Measurements from ENCODE around the gene CDC40.

Gene CDC40

DNA sequence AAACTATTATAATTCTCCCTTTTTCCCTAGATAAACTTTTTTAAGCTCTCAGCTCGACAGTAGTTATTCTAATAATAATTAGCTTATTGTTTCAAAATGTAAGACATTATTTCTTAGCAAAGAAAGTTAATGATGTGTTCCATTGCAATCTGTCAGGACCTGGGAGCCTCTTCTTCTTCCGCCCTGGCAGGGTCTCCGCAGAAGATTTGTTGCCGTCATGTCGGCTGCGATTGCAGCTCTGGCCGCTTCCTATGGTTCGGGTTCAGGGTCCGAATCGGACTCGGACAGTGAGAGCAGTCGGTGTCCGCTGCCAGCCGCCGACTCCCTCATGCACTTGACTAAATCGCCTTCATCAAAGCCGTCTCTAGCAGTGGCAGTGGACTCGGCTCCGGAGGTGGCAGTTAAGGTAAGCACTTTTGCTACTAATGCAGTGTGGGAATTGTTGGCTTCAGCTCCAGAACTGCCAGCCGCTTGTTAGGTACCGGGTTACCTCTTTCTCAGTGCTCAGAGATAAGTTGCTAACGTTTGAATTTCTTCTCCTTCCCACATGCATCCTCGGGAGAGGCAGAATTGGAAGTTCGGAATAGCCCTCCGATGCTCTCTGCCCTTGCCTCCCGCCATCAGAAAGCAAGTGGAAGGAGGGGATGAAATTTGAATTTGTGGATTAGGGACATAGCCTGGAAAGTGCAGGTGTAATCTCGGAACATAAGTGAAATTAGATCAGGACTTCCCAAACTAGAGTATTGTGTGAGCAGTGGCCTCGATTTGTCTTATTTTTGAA, at the start of gene CDC40:
Gene CDC40, plus strand, starts transcription at position 200 of the 781 bp plus-strand sequence. Its CDS starts 18 bp downstream, at position 218.
- no peak for DNase-seq (ENCODE audit: low read depth, low spot score)
- peak within 1 kb of the TSS; percentile 100 for H3K4me3 ChIP-seq (ENCODE audit: low read length)
- no CpG with 5 or more reads among the region's 28 CpGs for whole genome bisulfite sequencing (ENCODE audit: insufficient coverage, insufficient read length)

DNA sequence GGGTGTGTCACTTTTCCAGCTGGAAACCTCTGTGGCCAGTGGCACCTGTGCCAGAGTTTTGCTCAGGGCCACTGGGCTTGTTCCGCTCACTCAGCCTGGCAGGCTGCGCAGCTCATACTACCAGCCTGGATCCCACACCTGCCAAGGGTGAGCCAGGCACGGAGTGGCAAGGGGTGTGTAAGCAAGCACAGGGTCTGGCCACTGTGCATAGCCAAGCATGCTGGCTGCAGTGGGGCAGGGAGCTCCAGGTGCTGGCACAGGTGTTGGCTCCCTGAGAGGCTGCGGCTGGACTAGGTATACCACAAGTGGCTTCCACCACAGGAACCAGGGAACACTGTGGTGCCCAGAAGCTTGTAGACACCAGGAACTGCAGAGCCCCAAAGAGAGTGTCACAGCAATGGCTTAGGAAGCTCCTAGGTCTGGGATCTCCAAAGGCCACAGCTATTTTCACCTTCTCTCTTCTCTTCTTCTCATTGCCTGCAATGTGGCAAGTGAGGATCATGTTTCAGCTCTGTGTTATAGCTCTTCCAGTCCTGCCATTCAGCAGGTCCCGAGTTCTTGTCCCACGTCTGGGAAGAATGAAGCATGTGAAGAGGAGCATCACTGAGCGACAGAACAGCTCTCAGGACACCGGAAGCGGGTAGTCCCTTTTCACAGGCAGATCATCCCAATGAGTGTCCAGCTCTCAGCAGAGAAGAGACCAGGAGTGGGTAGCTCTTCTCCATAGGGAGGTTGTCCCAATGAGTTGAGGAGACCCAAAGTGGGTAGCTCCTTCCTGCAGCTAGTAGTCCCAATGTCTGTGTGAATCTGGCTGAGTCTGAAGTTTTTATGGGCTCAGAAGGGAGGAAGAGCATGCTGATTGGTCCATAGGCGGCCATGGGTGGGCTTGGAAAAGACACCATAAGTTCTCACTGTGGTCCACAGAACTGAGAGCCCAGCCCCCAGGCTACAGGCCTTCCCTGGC, 42.0 kb upstream of the CDC40 start:
- no CpG with 5 or more reads among the region's 10 CpGs for WGBS (ENCODE audit: insufficient coverage, insufficient read length)
- no peak for DNase-seq (ENCODE audit: low read depth, low spot score)
- peaks cover 10% of the 10 kb centered on the region; the same call in 1 of the 2 replicates for H3K36me3 ChIP-seq (ENCODE audit: control insufficient read depth, insufficient read depth, low read length)
- H3K9me3 ChIP-seq (ENCODE audit: control insufficient read depth, insufficient read depth, low read length), result peaks cover 6% of the 10 kb centered on the region; the same call in 1 of the 2 replicates
- no peaks in the 10 kb centered on the region for H3K4me1 ChIP-seq (ENCODE audit: control insufficient read depth, insufficient read depth, low read length)
- H3K27ac ChIP-seq (ENCODE audit: low read length), result no peak overlapping the region
- no peaks in the 10 kb centered on the region for H3K27me3 ChIP-seq (ENCODE audit: control insufficient read depth, insufficient read depth, low read length)
- H3K4me3 ChIP-seq (ENCODE audit: low read length), result no peak overlapping the region

More for the DNA sequence above, at the start of gene CDC40:
- Histone ChIP-seq H3K27me3 (ENCODE audit: control insufficient read depth, insufficient read depth, low read length) (no peaks in the 10 kb centered on the region), H3K27ac (ENCODE audit: low read length) (no peak within 1 kb of the TSS), H3K4me1 (ENCODE audit: control insufficient read depth, insufficient read depth, low read length) (no peaks in the 10 kb centered on the region; the same call in 1 of the 2 replicates), H3K9me3 (ENCODE audit: control insufficient read depth, insufficient read depth, low read length) (no peaks in the 10 kb centered on the region), H3K36me3 (ENCODE audit: control insufficient read depth, insufficient read depth, low read length) (no peaks in the 10 kb centered on the region)

DNA sequence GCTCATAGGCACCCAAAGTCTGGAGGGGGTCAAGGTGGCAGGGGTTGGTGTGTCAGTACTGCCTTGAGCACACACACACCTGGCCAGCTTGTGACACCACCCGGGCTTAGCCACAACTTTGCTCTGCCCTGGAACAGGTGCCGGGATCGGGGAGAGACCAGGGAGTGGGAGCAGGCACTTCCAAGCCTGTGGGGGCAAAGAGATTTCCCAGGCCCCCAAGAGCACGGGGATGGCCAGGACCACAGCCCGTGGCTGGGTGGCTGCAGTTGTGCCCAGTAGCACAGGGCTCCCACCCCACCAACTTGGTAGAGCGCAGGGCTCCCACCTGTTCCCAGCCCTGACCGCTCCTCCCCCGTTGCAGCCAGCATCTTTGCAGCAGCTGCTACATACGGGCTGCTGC, 41.2 kb upstream of the CDC40 start:
- peaks cover 6% of the 10 kb centered on the region; the same call in 1 of the 2 replicates for H3K9me3 ChIP-seq (ENCODE audit: control insufficient read depth, insufficient read depth, low read length)
- WGBS (ENCODE audit: insufficient coverage, insufficient read length), result no CpG with 5 or more reads among the region's 9 CpGs
- no peaks in the 10 kb centered on the region for H3K27me3 ChIP-seq (ENCODE audit: control insufficient read depth, insufficient read depth, low read length)
- H3K4me3 ChIP-seq (ENCODE audit: low read length), result no peak overlapping the region
- H3K4me1 ChIP-seq (ENCODE audit: control insufficient read depth, insufficient read depth, low read length), result no peaks in the 10 kb centered on the region
- no peak for DNase-seq (ENCODE audit: low read depth, low spot score)
- H3K36me3 ChIP-seq (ENCODE audit: control insufficient read depth, insufficient read depth, low read length), result peaks cover 10% of the 10 kb centered on the region; the same call in 1 of the 2 replicates
- no peak overlapping the region for H3K27ac ChIP-seq (ENCODE audit: low read length)

DNA sequence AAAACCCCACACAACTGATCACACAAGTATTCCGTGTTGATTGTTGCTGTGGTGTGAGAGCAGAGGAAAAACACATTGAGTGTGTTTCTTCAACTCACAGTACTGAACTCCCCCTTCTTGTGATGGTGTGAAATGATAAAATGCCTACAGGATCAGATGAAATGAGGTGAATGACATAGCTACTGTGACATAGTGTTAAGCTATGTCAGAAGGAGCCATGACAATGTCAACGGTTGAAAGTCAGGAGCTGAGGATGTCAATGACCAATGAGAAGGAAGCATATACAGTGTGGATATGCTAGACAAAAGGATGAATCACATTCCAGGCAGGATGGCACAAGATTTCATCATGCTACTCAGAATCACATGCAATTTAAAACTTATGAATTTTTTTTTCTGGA, 39.6 kb upstream of the CDC40 start:
- WGBS (ENCODE audit: insufficient coverage, insufficient read length), result no CpG with 5 or more reads among the region's 2 CpGs
- DNase-seq (ENCODE audit: low read depth, low spot score), result no peak
- Histone ChIP-seq H3K4me3 (ENCODE audit: low read length) (no peak overlapping the region), H3K27me3 (ENCODE audit: control insufficient read depth, insufficient read depth, low read length) (no peaks in the 10 kb centered on the region), H3K9me3 (ENCODE audit: control insufficient read depth, insufficient read depth, low read length) (peaks cover 6% of the 10 kb centered on the region; the same call in 1 of the 2 replicates), H3K36me3 (ENCODE audit: control insufficient read depth, insufficient read depth, low read length) (peaks cover 10% of the 10 kb centered on the region; the same call in 1 of the 2 replicates), H3K4me1 (ENCODE audit: control insufficient read depth, insufficient read depth, low read length) (no peaks in the 10 kb centered on the region), H3K27ac (ENCODE audit: low read length) (no peak overlapping the region)

DNA sequence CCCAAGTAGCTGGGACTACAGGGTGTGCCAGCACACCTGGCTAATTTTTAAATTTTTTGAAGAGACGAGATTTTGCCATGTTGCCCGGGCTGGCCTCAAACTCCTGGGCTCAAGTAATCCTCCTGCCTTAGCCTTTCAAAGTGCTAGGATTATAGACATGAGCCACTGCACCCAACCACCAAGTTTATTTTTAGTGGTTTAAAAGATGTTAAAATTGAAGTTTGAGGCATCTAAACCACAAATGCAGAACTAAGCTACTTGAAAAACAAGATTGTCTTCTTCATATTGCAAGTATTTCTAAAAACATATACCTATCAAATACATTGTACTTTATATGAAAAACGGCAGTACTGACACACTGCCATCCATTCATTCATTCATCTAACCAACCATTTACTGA, 32.4 kb upstream of the CDC40 start:
- H3K27me3 ChIP-seq (ENCODE audit: control insufficient read depth, insufficient read depth, low read length), result no peaks in the 10 kb centered on the region
- no peaks in the 10 kb centered on the region for H3K36me3 ChIP-seq (ENCODE audit: control insufficient read depth, insufficient read depth, low read length)
- no peak for DNase-seq (ENCODE audit: low read depth, low spot score)
- H3K4me3 ChIP-seq (ENCODE audit: low read length), result no peak overlapping the region
- H3K9me3 ChIP-seq (ENCODE audit: control insufficient read depth, insufficient read depth, low read length), result no peaks in the 10 kb centered on the region
- WGBS (ENCODE audit: insufficient coverage, insufficient read length), result no CpG with 5 or more reads among the region's 3 CpGs
- no peaks in the 10 kb centered on the region for H3K4me1 ChIP-seq (ENCODE audit: control insufficient read depth, insufficient read depth, low read length)
- H3K27ac ChIP-seq (ENCODE audit: low read length), result no peak overlapping the region

DNA sequence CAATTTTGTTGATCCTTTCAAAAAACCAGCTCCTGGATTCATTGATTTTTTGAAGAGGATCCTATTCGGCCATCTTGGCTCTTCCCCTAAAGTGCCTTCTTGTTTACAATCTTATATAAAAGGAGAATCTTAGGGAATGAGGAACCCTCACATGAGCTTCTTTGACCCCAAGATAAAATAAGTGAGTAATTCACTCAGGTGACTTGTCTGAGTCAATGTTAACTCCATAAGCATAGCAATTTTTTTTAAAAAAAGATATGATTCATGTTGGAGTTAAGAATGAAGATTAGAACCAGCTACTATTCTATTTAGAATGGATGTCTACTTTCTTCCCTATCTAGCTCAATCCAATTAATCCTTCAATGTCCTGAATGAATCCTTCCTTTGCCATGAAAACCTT, 21.7 kb upstream of the CDC40 start:
- Histone ChIP-seq H3K27ac (ENCODE audit: low read length) (no peak overlapping the region), H3K4me1 (ENCODE audit: control insufficient read depth, insufficient read depth, low read length) (no peaks in the 10 kb centered on the region), H3K9me3 (ENCODE audit: control insufficient read depth, insufficient read depth, low read length) (no peaks in the 10 kb centered on the region), H3K36me3 (ENCODE audit: control insufficient read depth, insufficient read depth, low read length) (no peaks in the 10 kb centered on the region), H3K27me3 (ENCODE audit: control insufficient read depth, insufficient read depth, low read length) (no peaks in the 10 kb centered on the region), H3K4me3 (ENCODE audit: low read length) (no peak overlapping the region)
- no CpG with 5 or more reads among the region's 1 CpG for WGBS (ENCODE audit: insufficient coverage, insufficient read length)
- DNase-seq (ENCODE audit: low read depth, low spot score), result no peak

DNA sequence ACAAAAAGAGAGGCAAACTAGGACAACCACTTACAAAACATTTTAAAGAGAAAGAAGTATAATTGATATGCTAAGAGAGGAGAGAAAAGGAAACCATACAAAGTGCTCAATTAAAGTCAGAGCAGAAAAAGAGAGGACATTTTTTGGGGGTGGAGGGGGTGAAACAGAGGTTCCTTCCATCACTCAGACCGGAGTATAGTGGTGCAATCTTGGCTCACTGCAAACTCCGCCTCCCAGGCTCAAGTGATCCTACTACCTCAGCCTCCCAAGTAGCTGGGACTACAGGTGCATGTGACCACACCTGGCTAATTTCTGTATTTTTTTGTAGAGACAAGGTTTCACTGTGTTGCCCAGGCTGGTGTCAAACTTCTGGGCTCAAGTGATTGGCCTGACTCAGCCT, 10.1 kb upstream of the CDC40 start:
- Histone ChIP-seq H3K9me3 (ENCODE audit: control insufficient read depth, insufficient read depth, low read length) (no peaks in the 10 kb centered on the region), H3K4me1 (ENCODE audit: control insufficient read depth, insufficient read depth, low read length) (peaks cover 3% of the 10 kb centered on the region; the same call in 1 of the 2 replicates), H3K27ac (ENCODE audit: low read length) (no peak overlapping the region), H3K36me3 (ENCODE audit: control insufficient read depth, insufficient read depth, low read length) (no peaks in the 10 kb centered on the region), H3K4me3 (ENCODE audit: low read length) (no peak overlapping the region), H3K27me3 (ENCODE audit: control insufficient read depth, insufficient read depth, low read length) (no peaks in the 10 kb centered on the region)
- no peak for DNase-seq (ENCODE audit: low read depth, low spot score)
- WGBS (ENCODE audit: insufficient coverage, insufficient read length), result no CpG with 5 or more reads among the region's 2 CpGs

DNA sequence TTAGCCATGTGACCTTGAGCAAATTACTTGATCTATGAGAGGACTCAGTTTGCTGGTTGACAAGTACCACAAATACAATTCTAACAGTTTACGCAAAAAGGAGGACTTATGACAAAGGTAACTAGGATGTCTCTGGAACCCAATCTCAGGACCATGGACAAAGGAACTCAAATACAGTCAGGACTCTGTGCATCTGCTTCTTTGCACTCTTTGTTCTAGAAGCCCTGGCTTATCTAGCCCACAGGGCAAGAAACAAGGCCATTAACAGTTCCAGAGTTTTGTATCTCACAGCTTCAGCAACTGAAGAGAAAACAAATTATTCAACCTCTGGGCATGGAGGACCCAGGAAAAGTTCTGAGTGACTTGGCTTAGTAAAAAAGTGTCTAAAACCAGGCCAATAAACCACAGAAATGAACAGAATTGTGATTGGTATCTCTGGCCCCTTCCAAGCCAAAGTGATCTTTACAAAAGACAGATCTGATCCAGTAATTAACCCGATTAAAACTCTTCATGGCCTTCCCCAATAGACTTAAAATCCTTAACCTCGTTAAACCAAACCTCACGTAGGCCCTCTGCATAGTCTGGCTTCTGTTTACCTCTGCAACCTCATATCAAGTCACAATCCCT, 6.6 kb upstream of the CDC40 start:
- Histone ChIP-seq H3K9me3 (ENCODE audit: control insufficient read depth, insufficient read depth, low read length) (no peaks in the 10 kb centered on the region), H3K4me3 (ENCODE audit: low read length) (no peak overlapping the region), H3K27ac (ENCODE audit: low read length) (no peak overlapping the region), H3K36me3 (ENCODE audit: control insufficient read depth, insufficient read depth, low read length) (no peaks in the 10 kb centered on the region), H3K4me1 (ENCODE audit: control insufficient read depth, insufficient read depth, low read length) (peaks cover 3% of the 10 kb centered on the region; the same call in 1 of the 2 replicates), H3K27me3 (ENCODE audit: control insufficient read depth, insufficient read depth, low read length) (no peaks in the 10 kb centered on the region)
- DNase-seq (ENCODE audit: low read depth, low spot score), result no peak
- WGBS (ENCODE audit: insufficient coverage, insufficient read length), result 100% methylated on average over 2 of the region's 4 CpGs

DNA sequence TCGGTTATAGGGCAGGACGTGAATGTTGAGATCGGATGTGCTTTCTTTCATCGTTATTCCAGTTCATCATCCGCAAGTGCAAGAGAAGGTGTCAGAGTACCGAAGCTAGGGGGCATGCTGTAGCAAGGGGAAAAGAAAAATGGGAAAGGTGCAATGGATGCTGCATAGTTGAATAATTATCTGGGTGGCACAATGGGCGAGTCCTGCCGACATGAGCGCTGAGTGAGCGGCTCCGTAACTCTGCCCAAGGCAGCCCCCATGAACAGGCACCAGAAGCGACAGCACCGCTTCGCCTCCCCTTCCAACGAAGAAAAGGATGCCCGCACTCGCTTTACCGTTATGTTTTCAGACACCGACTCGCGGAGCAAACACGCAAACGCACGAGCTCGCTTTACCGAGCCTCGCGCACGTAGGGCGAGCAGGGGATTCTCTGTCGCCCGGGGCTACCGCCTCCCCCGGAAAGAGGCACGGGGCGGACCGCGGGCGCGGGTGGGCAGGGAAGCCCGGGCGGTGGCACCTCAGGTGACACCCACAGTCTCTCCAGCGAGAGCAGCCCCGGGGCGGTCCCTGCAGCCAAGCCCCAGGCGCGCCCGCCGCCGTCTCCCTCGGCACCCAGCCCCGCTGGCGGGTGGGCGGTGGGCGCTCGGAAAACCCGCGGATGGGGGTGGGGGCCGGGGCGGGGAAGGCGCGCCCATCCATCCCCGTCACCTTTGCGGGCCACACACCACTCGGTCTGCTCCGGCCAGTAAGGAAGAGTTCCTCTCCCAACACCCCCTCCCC, 1.4 kb upstream of the CDC40 start:
- H3K9me3 ChIP-seq (ENCODE audit: control insufficient read depth, insufficient read depth, low read length), result no peaks in the 10 kb centered on the region
- no CpG with 5 or more reads among the region's 66 CpGs for WGBS (ENCODE audit: insufficient coverage, insufficient read length)
- peak overlapping the region; percentile 88 for H3K4me3 ChIP-seq (ENCODE audit: low read length)
- H3K27me3 ChIP-seq (ENCODE audit: control insufficient read depth, insufficient read depth, low read length), result no peaks in the 10 kb centered on the region
- no peak overlapping the region for H3K27ac ChIP-seq (ENCODE audit: low read length)
- no peaks in the 10 kb centered on the region for H3K36me3 ChIP-seq (ENCODE audit: control insufficient read depth, insufficient read depth, low read length)
- no peaks in the 10 kb centered on the region; the same call in 1 of the 2 replicates for H3K4me1 ChIP-seq (ENCODE audit: control insufficient read depth, insufficient read depth, low read length)
- no peak for DNase-seq (ENCODE audit: low read depth, low spot score)
